ENCODE results near the gene UBE3B.

UBE3B gene

DNA sequence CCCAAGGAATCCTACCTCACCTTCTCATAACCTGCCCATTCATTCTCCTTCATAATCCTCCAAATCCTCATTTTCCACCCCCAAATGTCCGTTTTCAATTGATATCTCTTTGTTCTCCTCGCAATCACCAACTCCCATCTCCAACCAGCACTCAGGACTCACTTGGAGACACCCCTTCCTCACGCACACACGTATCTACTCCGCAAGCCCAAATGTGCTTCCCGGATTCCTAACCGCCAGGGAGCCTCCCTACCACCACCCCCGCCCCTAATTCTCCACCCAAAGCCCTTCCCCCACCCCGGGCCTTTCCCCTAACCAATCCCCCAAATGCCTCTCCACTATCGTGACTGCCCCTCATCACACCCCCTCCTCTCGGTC lies 638 bp upstream of the UBE3B start:
- DNase-seq = no peak

DNA sequence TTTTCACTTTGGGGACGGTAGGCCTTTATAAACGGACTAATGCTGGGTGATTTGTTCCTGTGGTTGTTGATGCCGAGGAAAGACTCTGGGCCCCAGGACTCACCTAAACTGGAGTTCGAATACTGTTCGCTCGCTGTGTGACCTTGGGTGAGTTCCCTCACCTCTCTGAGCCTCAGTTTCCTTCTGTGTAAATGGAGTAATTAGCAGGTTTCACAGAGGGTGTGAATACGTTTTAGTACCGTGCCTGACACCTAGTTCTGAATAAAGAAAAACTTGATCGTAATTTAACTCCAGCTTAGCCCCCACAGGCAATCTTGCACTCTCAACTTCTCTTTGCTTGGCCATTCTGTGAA lies 505 bp downstream of the UBE3B start:
- no peak for DNase-seq

DNA sequence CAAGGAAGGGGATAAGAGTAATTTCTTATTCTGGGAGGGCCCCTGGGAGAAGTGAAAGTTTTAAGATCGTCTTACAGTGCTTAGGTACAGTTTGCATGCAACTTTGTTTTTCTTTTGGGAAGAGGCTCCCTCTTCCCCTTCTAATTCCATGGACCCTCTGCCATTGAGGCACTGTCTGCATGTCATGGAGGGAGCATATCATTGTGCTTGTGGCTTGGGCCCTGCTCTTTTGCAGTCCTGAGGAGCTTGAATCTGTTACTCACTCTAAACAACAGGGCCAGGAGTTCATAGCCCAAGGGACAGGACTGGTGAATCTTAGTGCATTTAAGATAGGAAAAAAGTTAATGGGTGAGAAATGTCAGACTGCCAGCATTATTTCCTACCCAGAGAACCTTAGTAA lies 2.3 kb downstream of the UBE3B start:
- DNase-seq = no peak

DNA sequence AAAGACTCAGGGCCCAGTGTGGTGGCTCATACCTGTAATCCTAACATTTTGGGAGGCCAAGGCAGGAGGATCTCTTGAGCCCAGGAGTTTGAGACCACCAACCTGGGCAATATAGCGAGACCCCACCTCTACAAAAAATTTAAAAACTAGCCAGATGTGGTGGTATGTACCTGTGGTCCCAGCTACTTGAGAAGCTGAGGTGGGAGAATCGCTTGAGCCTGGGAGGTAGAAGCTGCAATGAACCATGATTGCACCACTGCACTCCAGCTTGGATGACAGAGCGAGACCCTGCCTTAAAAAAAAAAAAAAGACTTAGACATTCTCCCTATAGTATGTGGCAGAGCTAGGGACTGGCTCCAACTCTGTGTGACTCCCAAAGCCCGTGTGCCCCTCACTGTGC lies 2.9 kb downstream of the UBE3B start:
- no peak for DNase-seq

DNA sequence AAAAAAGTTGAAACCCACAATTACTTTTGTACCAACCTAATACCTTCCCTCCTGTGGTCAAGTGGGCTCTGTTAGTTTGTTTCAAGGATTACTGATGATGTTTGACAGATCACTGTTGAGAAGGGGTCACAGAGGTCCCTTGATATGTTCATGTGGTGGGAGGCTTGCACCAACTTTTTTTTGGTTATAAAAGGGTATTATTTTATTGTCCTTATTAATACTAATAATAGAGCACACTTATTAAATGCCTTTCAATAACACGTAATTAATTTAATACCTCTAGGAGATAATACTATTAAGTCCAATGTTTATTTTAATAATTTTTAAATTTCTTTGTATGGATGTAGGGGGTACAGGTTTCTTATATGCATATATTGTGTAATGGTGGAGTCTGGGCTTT lies 4.4 kb downstream of the UBE3B start:
- no peak for DNase-seq

DNA sequence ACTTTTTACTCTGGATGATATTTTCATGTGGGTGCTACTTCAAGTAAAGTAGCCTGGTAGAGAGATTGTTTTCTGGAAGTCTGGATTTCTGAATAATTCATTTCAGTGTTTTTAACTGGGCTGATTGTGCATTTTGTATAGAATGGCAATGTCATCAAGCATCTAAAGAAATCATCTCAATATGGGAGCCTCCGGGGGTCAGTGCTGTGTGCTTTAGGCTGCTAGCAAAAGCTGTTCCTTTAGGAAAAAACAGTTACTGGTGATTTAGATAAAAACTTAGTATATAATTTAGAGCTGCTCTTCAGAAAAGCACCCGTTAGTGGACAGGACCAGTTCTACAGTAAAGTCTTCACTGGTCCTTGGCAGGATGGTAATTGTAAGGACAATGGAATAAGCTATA lies 5.1 kb downstream of the UBE3B start:
- no peak for DNase-seq

DNA sequence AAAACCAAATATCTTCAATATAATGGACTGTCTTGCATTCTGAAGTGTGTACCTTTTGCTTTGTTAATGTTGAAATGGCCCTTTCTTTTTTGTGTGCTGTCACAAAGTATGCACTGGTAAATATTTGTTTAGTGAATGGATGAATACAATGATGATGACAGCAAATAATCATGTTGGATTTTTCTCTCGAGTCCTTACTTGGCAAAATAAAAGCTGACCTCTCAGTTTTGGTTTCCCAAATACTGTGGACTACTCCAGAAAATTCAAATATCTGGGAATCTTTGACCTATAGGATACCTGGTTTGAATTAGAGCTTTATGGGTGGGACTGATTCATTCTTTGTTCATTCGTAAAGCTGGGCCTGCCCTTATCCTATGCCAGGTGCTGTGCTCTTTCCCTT lies 5.5 kb downstream of the UBE3B start:
- DNase-seq = no peak

DNA sequence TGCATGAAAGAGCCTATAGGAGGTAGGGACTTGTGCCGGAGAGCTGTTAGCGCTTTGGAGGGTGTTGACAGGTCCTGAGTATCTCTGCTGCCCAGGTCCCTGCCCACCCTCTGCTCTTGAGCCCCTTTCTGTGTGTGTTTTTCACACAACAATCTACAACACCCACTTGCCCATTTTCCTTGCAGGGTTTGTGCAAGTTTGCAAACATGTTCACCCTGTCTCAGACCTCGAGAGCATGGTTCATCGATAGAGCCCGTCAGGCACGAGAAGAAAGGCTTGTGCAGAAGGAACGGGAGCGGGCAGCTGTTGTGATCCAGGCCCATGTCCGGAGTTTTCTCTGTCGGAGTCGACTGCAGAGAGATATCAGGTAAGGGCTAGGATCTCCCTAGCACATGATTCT lies 5.9 kb downstream of the UBE3B start:
- no peak for DNase-seq

DNA sequence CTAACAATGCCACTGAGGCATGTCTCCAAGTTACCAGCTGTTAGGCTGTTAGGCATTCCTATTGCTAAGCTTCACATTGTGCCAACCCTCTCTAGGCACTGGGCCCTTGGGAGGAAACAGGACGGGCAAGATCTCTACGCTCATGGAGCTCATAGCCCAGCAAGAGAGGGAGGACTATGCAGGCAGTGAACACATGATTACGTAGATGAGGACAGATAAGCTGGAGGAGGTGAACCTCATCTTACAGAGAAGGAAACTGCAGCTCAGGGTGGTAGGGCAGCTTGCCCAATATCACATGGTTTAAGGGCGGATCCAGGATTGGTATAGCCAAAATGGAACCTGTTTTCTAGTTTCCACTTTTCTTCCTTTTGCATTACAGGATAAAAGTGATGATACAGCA lies 7.8 kb downstream of the UBE3B start:
- no peak for DNase-seq

DNA sequence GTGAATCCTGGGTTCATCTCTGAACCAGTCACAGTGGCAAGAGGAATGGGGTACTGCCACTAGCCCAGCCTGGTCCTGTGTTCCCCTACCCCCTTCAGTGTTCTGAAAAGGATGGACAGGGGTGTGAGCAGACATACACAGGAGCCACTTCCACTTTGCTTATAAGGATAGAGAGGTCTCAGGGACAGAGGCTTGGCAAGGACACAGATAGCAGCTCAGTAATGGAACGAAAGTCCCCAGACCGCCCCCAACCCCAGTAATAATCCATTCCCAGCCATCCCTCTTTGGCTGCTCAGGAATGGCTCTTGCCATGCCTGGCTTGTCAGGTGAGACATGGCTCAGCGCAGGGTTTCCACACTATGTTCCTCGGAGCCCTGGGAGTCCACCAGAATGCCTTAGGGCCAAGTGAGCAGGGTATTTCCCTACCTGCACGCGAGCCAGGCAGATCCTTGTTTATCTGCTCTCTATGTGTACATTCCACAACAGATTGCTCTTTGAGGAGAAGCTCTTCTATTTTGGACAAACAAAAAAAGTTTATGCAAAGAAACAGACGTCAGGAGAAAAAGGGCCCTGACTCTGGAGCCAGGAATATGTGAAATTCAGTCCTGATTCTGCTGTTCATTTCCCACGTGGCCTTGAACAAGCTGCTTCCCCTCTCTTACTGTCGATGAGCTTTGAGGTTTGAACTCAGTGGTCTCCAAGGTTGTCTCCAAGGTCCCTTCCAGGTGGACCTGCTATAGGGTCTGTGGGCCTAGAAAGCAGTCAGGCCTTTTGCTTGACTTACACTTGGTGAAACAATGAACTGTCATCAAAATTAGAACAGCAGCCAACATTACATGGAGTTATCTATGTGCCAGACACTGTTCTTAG lies 10.0 kb downstream of the UBE3B start:
- no peak for DNase-seq

DNA sequence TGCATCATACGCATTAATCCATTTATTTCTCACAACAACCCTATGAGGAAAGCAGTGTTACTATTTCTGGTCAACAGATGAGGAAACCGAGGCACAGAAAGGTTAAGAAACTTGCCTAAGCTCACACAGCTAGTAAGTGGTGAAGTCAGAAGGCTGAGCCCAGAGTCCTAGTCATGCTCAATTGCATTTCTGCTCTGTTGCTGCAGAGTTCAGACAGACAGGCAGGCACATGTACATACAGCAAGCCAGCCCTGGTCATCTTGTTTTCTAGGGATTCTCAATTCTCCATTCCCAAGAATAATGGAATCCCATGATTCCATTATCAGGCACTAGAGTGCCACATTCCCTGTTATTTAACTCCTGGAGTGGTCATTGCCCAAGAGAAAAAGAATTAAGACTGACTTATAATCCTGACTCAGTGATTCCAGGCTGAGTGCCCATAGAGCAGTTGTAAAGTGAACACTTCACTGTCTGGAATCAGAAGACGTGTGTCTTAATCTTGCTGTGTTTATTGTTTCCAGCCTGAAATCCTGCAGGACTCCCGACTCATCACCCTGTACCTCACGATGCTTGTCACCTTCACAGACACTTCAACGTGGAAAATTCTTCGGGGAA lies 10.7 kb downstream of the UBE3B start:
- no peak for DNase-seq

DNA sequence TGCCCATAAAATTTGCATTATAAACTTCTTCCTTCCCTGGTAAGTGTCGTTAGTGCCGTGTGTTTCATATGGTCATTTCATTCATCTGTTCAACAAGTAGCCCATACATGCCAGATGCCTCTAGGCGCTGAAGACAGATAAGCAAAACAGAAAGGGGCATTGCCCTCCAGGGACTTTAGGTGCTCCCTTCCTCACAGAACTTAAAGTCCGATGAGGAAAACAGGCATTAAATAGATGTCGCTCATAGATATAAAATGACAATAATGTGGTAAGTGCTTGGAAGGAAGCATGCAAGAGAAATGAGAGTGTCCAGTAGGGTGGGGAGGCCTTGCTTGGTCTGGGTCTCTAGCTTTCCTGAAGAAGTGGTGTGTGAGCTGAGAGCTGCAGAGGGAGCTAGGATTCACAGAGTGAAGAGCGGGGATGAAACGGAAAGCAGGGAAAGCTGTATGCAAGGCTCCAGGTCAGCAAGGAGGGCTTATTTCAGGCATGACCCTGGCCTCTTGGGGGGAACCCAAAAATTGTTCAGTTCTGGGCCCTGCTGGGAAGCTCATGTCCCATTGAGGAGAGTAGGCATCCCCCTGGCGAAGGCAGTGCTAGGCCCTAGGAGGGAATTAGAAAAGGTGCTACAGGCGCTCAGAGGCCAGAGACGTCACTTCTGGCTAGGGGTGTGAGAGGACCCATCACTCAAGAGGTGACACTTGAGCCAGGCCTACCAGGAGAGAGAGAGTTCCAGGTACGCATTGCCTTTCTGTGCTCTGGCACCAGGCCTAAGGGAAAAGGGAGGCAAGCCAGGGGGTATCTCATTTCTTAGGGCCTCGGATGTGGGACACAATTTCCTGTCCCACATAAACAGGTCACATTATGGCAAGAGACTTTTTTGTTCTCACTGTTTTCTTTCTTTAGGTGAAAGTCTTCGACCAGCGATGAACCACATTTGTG lies 11.9 kb downstream of the UBE3B start:
- DNase-seq = no peak

DNA sequence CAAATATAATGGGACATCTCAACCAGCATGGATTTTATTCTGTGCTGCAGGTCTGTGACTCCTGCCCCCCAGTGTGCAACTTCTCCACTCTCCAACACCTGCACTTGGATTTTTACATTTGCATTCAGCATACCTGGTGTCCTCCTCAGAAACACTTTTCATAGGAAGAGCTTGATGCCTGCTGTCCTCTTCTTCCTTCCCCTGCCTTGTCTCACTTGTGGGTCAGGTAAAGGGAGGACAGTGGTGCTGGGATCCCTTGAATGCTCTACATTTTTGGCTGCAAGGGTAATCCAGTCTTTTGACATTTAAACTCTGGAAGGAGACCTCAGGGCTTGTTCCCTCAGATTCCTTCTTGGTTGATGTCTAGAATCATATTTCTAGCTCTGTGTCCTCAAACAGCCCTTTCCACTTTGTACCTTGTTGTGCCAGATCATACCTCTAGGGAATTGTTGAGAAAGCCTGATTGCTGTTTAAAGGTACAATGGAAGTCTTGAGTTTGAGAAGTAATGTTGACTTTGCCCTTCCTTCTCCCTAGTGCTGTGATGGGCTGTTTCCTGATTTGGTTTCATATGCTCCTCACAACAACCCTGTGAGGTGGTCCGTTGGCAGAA lies 12.6 kb downstream of the UBE3B start:
- DNase-seq = no peak

DNA sequence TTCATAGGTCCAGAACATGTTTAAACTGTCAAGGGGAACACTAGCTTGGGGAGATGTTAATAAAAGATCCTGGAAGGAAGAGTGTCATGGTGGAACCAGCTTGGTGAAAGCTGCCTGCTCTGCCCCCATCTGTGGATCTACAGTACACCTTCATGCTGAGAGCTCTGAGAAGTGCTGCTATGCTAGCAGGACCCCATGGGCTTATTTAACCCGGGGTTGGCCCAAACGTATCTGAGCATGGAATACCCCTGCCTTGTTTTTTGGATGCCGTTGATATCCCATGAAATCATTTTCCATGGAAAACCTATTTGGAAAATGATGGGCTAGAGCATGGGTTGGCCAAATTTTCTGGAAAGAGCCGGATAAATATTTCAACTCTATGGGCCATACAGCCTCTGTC lies 14.2 kb downstream of the UBE3B start:
- no peak for DNase-seq

DNA sequence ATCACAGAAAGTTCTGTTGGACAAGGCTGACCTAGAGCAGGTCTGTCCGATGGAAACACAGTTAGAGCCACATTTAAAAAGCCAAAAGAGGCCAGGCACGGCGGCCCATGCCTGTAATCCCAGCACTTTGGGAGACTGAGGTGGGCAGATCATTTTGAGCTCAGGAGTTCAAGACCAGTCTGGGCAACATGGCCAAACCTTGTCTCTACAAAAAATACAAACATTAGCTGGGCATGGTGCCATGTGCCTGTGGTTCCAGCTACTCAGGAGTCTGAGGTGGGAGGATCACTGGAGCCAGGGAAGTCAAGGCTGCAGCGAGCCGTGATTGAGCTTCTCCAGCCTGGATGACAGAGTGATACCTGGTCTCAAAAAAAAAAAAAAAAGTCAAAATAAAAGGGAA lies 14.9 kb downstream of the UBE3B start:
- DNase-seq = no peak

DNA sequence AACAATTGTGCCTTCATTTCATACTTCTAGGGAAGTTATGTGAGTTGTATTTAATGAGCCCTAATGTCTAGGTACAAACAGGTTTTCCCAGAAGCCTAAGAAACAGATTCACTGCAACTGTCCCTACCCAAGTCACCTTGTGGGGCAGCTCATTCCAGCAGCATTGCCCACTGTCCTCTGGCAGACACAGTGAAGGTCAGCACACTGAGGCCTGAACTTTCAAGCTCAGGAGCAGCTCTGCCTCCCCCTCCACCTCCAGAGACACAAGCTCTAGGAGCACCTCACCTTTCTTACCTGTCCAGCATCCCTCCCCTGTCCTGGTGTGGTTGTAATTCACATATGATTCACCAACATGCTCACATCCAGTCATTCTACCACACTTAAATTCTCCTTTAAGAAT lies 15.7 kb downstream of the UBE3B start:
- DNase-seq = no peak

DNA sequence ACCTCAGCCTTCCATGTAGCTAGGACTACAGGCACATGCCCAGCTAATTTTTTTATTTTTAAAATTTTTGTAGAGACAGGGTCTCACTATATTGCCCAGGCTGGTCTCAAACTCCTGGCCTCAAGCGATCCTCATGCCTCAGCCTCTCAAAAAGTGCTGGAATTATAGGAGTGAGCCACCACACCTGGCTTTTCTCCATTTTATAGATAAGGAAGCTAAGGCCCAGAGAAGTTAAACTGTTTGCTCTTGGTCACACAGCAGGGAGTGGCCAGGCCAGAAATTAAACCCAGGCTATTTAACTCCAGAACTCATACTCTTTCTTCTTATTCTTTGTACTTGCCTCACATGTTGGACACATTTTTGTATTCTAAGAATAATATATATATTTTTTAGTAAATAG lies 16.5 kb downstream of the UBE3B start:
- DNase-seq = no peak

DNA sequence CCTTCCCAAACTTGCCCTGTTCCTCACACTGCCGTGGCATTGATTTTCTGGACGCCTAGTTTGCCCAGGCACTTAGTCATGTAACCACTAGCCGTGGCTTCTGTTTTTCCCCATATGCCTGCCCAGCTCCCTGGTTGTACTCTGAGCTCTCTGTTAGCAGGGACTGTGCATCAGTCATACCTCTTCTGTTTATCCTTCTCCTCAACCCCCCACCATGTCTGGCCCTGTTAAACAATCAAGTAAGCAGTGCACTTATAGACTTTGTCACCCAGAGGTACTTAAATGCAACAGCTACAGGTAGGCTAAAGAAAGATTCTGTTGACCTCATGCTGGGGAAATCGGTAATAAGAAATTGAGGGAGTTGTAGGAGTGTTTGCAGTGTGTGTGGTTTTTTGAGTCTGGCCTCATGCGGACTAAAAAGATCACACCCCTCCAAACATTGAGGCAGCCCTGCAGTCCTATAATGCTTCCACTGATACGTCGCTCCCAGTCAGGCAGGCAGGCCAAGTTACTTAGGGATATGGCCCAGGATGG lies 17.0 kb downstream of the UBE3B start:
- DNase-seq = no peak

DNA sequence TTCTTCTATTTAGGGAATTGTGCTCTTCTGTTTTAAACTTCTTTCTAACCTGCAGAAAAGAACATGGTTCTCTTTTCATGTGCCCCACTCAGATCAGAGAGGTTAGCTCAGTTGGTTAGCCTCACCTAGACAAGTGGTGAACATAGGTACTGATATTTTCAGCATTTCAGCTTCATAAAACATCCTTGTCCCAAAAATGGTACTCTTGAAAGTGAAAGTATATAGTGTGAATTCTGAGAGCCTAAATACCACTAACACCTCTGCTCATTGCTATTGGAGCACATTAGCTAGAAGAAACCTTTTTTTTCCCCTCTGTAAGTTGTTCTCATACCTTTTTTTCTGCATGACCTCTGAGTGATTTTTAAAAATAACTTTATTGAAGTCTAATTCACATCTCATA lies 17.6 kb downstream of the UBE3B start:
- DNase-seq = no peak

DNA sequence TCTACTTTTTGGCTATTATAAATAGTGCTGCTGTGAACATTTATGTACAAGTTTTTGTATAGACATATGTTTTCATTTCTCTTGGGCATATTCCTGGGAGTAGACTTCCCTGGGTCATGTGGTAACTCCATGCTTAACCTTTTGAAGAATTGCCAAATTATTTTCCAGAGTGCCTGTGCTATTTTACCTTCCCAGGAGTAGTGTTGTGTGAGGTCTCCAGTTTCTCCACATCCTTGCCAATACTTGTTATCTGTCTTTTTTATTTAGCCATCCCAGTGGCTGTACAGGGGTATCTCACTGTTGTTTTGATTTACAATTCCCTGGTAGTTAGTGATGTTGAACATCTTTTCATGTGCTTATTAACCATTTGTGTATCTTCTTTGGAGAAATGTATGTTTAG lies 18.9 kb downstream of the UBE3B start:
- no peak for DNase-seq

DNA sequence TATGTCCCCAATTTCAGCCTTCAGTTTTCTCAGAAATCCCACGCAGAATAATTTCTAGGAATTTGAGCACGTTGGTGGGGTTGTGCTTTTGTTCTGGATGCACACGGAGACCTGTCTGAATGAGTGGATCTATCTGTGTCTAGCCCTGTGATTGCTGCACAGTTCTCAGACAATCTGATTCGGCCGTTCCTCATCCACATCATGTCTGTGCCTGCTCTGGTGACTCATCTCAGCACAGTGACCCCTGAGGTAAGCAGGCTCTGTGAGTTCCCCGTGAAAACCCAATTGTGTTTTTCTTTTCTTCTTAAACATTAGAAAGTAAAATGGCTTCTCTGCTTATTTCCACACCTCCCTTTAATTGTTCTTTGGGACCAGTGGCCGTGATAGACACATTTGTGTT lies 20.2 kb downstream of the UBE3B start:
- DNase-seq = no peak

DNA sequence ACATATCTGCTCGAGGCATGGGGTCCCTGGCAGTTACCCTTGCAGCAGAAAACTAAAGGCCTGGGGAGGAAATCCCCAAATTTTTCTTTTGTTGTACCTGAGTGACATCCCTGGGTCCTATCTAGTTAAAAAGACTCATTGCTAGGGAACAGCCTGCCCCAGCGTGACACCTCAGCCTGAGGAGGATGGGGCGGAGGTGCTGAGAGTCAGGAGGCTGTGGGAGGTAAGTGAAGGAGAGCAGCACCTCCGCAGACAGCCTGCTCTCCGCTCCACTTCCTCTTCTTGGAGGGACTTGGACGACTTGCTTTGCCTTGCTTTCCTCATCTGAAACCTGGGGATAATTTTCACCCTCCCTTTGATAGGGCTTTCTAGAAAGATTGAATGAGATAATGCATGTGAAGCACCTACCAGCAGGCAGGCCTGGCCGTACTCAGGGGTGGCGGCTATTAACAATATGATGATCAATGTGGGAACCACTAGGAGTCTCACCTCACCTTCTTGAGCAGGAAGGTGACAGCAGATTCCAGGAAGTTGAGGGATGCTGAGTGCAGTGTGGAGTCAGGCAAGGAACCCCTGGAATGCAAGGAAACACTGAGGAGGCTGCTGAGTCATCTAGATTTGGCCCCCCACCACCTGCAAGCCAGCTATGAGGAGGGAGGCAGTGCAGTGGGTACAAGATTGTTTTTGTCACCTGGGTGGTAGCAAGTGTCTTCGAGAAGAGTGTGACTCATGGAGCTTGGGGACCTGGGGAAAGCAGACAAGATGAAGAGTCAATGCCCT lies 23.2 kb downstream of the UBE3B start:
- no peak for DNase-seq
